HEK293 (cell line): ENCODE results near the gene SNCAIP.
A peak's percentile ranks its signal among the peaks of the same experiment; 100 is the strongest.

Experiments
- IKZF3 ChIP-seq: fragments of 450-650 bp; IDR thresholded peaks from 2 replicates; pipeline ENCODE4 v1.5.0; 2018; ENCODE audit warnings: missing biosample characterization, mild to moderate bottlenecking, missing genetic modification characterization, moderate library complexity
- INSM2 ChIP-seq: fragments of 450-650 bp; formaldehyde crosslinking; IDR thresholded peaks from 2 replicates; pipeline ENCODE4 v1.5.1; 2016; ENCODE audit warnings: missing biosample characterization, missing genetic modification characterization
- OSR2 ChIP-seq: fragments of 450-650 bp; formaldehyde crosslinking; IDR thresholded peaks from 2 replicates; pipeline ENCODE4 v1.5.1; 2016; ENCODE audit warnings: missing biosample characterization, missing genetic modification characterization
- SP2 ChIP-seq: fragments of 450-650 bp; formaldehyde crosslinking; IDR thresholded peaks from 2 replicates; pipeline ENCODE4 v1.5.1; 2016; ENCODE audit warnings: missing biosample characterization, missing genetic modification characterization
- ZBTB11 ChIP-seq: fragments of 450-650 bp; formaldehyde crosslinking; conservative IDR thresholded peaks from 2 replicates; pipeline ENCODE4 v1.5.1; 2016; ENCODE audit warnings: low read depth, missing biosample characterization, missing genetic modification characterization
- ZBTB26 ChIP-seq: fragments of 450-650 bp; formaldehyde crosslinking; optimal IDR thresholded peaks from 2 replicates; pipeline ENCODE3; 2016; ENCODE audit warnings: missing biosample characterization, mild to moderate bottlenecking, missing genetic modification characterization
- ZBTB48 ChIP-seq: fragments of 450-650 bp; formaldehyde crosslinking; IDR thresholded peaks from 2 replicates; pipeline ENCODE4 v1.5.1; 2016; ENCODE audit warnings: missing biosample characterization, missing genetic modification characterization
- ZEB2 ChIP-seq: fragments of 450-650 bp; formaldehyde crosslinking; IDR thresholded peaks from 2 replicates; pipeline ENCODE4 v1.5.1; 2016; ENCODE audit warnings: missing biosample characterization, missing genetic modification characterization
- ZNF148 ChIP-seq: fragments of 450-650 bp; formaldehyde crosslinking; IDR thresholded peaks from 2 replicates; pipeline ENCODE4 v1.5.0; 2017; ENCODE audit warnings: missing biosample characterization, missing genetic modification characterization, borderline replicate concordance
- ZNF16 ChIP-seq: fragments of 450-650 bp; formaldehyde crosslinking; IDR thresholded peaks from 2 replicates; pipeline ENCODE4 v1.5.1; 2016; ENCODE audit warnings: low read depth, missing biosample characterization, missing genetic modification characterization
- ZNF24 ChIP-seq: fragments of 450-650 bp; formaldehyde crosslinking; IDR thresholded peaks from 2 replicates; pipeline ENCODE4 v1.5.1; 2016; ENCODE audit warnings: missing biosample characterization, missing genetic modification characterization
- ZNF266 ChIP-seq: fragments of 450-650 bp; formaldehyde crosslinking; IDR thresholded peaks from 2 replicates; pipeline ENCODE4 v1.5.1; 2016; ENCODE audit warnings: missing biosample characterization, missing genetic modification characterization, low read depth
- ZNF292 ChIP-seq: fragments of 450-650 bp; formaldehyde crosslinking; IDR thresholded peaks from 2 replicates; pipeline ENCODE4 v1.5.1; 2016; ENCODE audit warnings: low read depth, missing biosample characterization, missing genetic modification characterization, borderline replicate concordance
- ZNF416 ChIP-seq: fragments of 450-650 bp; formaldehyde crosslinking; IDR thresholded peaks from 2 replicates; pipeline ENCODE4 v1.5.1; 2016; ENCODE audit warnings: missing biosample characterization, missing genetic modification characterization
- ZNF449 ChIP-seq: fragments of 450-650 bp; formaldehyde crosslinking; IDR thresholded peaks from 2 replicates; pipeline ENCODE4 v1.5.1; 2017; ENCODE audit warnings: missing biosample characterization, mild to moderate bottlenecking, missing genetic modification characterization, moderate library complexity
- ZNF521 ChIP-seq: fragments of 450-650 bp; formaldehyde crosslinking; IDR thresholded peaks from 2 replicates; pipeline ENCODE4 v1.5.1; 2017; ENCODE audit warnings: missing biosample characterization, mild to moderate bottlenecking, missing genetic modification characterization
- ZNF610 ChIP-seq: fragments of 450-650 bp; formaldehyde crosslinking; IDR thresholded peaks from 2 replicates; pipeline ENCODE4 v1.5.1; 2016; ENCODE audit warnings: missing biosample characterization, missing genetic modification characterization, borderline replicate concordance
- ZNF692 ChIP-seq: fragments of 450-650 bp; formaldehyde crosslinking; IDR thresholded peaks from 2 replicates; pipeline ENCODE4 v1.5.1; 2016; ENCODE audit warnings: missing biosample characterization, missing genetic modification characterization
- ZNF701 ChIP-seq: fragments of 450-650 bp; formaldehyde crosslinking; IDR thresholded peaks from 2 replicates; pipeline ENCODE4 v1.5.1; 2016; ENCODE audit warnings: missing biosample characterization, missing genetic modification characterization
- ZNF776 ChIP-seq: fragments of 450-650 bp; formaldehyde crosslinking; IDR thresholded peaks from 2 replicates; pipeline ENCODE4 v1.5.0; 2017; ENCODE audit warnings: missing biosample characterization, missing genetic modification characterization, borderline replicate concordance
- ZNF791 ChIP-seq: fragments of 450-650 bp; formaldehyde crosslinking; IDR thresholded peaks from 2 replicates; pipeline ENCODE4 v1.5.1; 2016; ENCODE audit warnings: missing biosample characterization, missing genetic modification characterization
- ZSCAN30 ChIP-seq: fragments of 450-650 bp; IDR thresholded peaks from 2 replicates; pipeline ENCODE4 v1.5.1; 2018; ENCODE audit warnings: missing biosample characterization, mild to moderate bottlenecking, missing genetic modification characterization, moderate library complexity
- ZXDB ChIP-seq: fragments of 450-650 bp; formaldehyde crosslinking; IDR thresholded peaks from 2 replicates; pipeline ENCODE4 v1.5.1; 2016; ENCODE audit warnings: missing biosample characterization, missing genetic modification characterization

Gene SNCAIP

GRCh38 chr5:122332599-122333555, 20.8 kb downstream of the SNCAIP start (continued):
- no peak for TF ChIP-seq ZNF791 (tag by site-specific recombination)
- peak; percentile 93 for TF ChIP-seq OSR2 (tag by site-specific recombination)
- TF ChIP-seq ZBTB11: peak; percentile 44
- TF ChIP-seq ZNF776 (tag by site-specific recombination): no peak
- TF ChIP-seq ZNF292 (tag by site-specific recombination): no peak
- no peak for TF ChIP-seq ZNF449
- no peak for TF ChIP-seq ZNF16 (tag by site-specific recombination)
- TF ChIP-seq ZNF266 (tag by site-specific recombination): no peak
- TF ChIP-seq ZNF416: no peak
- no peak for TF ChIP-seq ZNF692 (tag by site-specific recombination)
- TF ChIP-seq ZNF521 (tag by site-specific recombination): no peak
- no peak; the same call in none of the 2 replicates for TF ChIP-seq ZXDB (tag by site-specific recombination)
- TF ChIP-seq ZBTB48: peak; percentile 71; the same call in 1 of the 2 replicates
- 0 out of 2 replicates have a peak, but pooled peaks have one; percentile 55 for TF ChIP-seq ZSCAN30
- TF ChIP-seq ZNF24 (tag by site-specific recombination): 0 out of 2 replicates have a peak, but pooled peaks have one; percentile 33
- no peak for TF ChIP-seq ZNF148 (tag by site-specific recombination)
- TF ChIP-seq IKZF3 (tag by site-specific recombination): peak; percentile 89
- no peak for TF ChIP-seq ZBTB26 (tag by site-specific recombination)
- no peak for TF ChIP-seq ZEB2
- no peak for TF ChIP-seq ZNF701 (tag by site-specific recombination)
- TF ChIP-seq SP2 (tag by site-specific recombination): no peak
- no peak for TF ChIP-seq INSM2 (tag by site-specific recombination)
- TF ChIP-seq ZNF610 (tag by site-specific recombination): peak; percentile 66; the same call in 1 of the 2 replicates
